GM18867 (cell line): ENCODE measurements around the gene COL24A1.

Experiments
- ATAC-seq: cut with Tn5 transposase; IDR thresholded peaks from one replicate; pipeline ENCODE4 v1.9.1; 2021; ENCODE audit warnings: mild to moderate bottlenecking, moderate library complexity; ENCODE audit not compliant: unreplicated experiment

COL24A1 gene

DNA sequence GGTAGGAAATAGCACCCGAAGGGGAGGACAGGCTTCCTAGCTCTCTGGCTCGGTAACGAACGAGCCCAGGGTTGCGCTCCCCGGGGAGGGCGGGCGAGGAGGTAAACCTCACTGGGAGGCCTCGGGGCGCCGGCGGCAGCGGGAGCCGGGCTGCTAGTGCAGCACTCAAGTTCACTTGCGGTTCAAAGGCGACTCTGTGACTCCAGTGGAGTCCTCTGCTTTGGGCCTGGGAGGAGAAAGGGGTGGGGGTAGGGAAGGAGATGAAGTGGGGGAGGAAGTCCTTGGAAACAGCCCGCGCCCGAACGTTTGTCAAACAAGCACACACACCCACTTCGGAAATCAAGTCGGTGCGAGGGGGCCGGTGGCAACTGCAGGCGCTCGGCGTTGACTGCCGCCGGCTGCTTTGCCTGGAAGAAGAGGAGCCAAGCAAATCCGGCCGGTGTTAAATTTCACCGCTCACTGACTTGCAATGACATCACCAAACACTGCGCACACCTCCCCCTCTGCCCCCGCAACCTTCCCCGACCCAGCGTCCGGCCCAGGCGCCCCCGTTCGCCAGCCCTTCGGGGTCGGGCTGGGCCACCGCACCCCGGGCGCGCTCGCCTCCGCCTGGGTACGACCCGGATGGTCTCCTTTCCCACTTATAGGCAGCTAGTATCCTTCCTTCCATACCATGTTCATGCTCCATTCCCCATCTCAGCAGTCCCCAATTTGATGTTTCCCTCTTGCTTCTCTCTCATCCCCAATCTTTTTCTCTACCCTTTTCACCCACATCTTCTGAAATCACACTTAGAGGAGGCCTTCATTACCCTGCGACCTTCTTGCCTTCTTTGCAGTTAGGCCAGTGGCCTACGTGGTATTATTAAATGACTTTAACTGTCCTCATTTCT lies at the start of gene COL24A1:
Gene COL24A1, minus strand, starts transcription at position 207 of the 890 bp plus-strand sequence. CDS start 376 bp downstream, outside the sequence.
- no peak for ATAC-seq

DNA sequence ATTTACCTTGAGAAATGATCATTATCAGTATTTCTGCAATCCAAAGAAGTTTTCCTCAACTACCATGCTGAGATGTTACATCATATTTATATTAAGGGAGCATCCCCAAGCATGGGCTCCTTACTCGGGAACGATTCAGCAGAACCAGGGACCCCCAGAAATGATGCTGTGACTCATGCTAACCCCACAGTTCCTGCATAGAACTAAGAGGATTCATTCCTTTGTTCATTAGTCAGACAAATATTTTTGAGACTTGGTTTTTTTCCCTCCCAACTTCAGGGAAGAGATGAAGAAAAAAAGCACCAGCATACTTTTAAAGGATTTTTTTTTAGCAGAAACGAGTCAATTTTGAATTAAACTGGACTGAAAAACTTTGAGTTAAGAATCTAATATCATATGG lies 49.2 kb upstream of the COL24A1 start:
- ATAC-seq, result no peak

DNA sequence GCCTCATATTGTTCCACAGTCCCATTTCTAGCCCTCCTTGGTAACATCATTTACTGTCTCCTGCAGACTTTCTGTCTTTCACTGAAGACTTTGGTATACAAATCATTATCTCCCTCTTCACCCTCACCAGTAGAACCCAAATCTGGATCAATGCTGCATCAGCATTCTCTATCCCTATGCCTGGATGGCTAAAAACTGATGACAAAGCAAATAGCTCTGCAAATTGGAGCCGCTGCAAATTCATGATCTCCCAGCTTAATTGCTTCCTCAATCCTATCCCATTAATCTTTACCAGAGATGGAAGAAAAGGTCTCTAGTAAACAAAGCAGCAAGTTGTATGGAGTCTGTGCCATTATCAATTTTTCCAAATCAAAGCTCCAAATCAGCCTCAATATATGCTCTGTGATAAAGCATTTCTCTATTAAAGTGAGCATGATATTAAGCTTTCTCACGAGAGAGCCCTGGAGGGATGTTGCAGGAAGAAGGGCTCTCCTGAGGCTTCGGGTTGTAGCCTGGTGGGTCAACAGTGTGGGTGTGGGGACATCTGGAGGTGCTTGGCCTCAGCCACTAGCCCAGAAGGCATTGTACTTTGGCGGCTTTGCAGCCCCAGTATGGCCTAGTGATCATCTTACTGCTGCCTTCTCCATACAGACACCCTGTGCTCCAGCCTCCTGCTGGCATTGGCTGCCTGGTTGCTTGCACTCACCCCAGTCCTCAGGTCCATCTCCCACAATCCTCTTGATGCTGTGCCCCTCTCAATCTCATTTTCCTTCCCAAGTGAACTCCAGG lies 46.2 kb upstream of the COL24A1 start:
- no peak for ATAC-seq

DNA sequence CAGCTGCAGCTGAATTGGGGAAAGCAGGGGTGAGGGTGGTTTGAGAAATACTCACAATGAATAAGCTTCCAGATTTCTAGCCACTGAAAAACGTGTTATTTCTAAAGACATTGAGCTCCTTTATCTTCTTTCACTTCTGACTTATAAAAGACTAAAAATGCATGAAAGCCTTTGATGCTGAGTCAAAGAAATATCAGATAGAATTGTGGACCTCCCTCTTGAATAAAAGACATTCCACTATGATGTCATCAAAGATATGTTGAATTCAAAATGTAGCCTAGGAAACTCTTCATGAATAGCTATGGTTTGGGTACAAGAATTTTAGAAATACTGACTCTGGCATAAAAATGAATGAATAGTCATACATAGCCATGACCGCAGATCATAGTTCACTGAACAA lies 44.7 kb upstream of the COL24A1 start:
- no peak for ATAC-seq

DNA sequence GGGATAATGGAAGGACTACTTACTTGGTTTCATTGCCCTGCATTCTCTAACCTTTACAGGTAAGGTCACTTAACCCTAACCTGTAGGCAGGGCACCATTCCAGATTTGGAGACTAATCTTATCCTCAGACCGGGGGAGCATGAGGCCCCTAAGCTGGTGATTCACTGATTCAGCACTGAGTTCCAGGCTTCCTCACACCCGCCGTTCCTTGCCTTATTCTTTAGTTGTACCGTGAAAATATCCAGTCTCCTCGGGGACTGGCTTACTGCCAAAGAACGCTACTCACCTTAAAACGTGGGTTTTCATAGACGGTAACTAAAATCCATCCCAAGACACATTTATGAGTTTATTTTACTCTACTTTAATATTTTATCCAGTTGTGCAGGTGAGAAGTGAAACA lies 44.3 kb upstream of the COL24A1 start:
- no peak for ATAC-seq

DNA sequence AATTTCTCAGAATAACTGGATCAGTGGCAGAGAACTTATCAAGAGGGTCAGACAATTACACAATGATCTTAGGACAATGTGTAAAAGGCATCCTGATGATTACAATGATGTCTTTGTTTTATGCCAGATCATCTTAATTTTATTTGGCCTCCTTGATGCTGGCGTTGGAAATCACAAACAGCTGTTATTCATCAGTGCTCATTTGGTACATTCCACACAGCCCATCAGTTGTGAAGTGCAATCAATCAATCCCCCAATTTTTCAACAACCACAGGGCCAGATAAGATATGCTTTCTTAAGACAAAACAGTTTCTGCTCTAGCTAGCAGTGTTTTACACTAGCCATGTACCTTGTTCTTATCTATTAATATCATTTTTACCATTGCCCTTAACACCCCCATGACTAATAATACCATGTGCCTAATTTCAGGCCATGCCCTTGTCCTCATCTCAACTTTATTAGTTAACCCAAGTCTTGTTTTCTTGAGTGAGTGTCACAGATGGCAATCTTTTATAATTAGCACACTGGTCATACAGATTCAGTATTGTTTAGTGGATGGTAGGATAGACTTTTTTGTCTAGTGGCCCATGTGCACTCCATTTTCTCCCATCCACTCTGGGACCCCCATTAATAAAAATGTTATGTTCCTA lies 40.8 kb upstream of the COL24A1 start:
- no peak for ATAC-seq

DNA sequence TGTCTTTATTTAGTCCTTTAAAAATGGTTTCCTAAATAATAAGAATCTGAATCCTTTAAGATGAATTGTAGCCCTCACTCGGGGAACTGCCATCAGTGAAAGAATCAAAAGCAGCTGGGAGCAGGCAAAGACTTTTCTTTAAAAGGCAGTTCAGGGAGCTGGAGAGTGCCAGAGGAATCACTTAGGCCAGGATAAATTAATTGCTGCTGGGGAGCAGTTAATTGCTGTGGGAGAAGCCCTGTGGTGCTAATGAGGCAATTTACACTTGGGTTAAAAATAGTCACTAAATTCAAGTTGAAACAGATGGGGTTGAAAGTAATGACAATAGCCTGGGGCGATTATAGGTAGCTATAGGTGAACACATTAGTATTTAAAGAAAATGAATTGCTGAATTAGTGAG lies 38.7 kb upstream of the COL24A1 start:
- ATAC-seq, result no peak

DNA sequence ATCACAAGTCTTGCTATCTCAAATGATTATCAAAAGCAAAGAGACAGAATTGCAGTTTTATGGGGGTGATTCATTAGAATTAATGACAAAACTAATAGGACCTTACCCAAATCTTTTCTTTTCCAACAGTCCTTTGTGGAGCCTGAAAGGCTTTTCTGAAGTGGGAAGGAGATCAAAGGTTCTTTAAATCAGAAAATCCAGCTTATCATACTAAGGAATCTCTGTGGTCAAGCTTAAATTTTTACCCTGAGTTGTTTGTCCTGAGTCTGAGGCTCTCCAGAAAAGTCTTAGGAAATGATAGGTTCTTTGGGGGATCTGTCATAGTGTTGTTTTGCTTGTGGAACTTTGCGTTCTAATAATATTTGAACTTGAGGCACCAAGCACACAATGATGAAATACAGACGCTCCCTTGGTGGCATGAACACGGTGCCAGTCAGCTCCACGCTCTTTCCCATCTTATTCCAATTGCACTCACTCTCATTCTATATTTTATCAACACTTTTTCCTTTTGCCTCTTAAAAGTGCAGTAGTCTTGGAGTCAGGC lies 38.0 kb upstream of the COL24A1 start:
- ATAC-seq, result no peak

DNA sequence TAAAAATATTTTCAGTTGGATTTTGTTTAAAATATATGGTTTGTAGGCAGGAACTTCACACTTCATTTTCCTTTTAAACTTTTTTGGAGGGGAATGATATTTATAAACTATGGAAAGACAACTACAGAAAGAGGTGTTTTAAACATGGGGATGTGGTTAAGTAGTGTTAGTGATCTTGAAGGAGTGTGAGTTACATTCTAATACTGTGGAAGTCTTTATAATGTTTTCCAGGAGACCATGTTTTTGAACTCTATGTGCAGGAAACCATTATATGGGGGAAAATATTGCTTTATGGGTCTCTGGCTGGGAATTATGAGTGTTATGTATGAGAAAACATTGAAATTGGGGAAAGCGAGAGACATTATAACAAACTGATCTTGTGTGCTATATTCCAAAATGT lies 35.8 kb upstream of the COL24A1 start:
- no peak for ATAC-seq

DNA sequence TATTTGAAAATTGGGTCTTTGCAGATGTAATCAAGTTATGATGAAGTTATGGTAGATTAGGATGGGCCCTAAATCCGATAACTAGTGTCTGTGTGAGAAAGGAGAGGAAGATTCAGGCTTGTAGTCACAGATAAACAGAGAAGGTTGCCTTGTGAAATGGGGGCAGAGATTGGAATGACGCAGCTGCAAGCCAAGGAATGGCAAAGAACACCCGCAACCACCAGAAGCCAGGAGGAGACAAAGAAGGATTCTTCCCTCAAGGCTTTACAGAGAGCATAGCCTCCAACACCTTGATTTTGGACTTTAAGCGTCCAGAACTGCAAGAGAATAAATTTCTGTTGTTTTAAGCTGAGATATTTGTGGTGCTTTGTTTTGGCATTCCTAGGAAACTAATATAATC lies 35.4 kb upstream of the COL24A1 start:
- no peak for ATAC-seq

DNA sequence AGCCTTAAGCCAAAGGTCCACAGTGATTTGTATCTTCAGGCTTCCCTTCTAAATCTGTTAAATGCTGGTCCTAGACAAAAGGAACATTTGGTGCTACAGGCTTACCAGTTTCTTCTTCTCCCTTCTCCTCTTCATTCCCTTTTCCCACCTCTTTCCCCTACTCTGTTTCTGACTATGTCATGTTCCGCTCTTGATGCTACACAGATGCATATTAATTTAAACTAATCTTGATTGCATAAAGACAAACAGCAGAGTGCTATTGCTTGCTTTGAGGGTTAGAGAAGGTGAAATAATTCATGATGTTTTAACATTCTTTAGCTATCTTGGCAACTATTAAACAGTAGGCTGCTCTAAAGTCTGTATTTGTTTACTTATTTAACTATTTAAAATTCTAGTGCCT lies 34.3 kb upstream of the COL24A1 start:
- ATAC-seq, result no peak

DNA sequence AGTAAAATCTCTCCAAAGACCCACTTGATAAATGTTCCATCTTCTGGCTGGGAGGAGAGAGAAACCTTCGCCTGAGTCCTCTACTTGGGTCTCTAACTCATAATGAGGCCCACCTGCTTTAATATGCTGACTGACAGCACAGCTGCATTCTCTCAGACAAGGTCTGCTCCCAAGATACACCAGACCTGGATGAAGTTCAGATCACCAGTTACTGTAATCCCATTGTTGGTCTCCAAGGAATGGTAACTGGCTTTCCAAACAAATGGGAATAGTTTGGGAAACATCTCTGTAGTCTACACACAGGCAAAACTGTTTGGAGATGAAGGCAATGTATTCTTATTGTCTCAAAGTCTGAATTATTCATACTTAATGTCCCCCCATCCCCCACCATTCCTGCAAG lies 27.9 kb upstream of the COL24A1 start:
- ATAC-seq, result no peak

DNA sequence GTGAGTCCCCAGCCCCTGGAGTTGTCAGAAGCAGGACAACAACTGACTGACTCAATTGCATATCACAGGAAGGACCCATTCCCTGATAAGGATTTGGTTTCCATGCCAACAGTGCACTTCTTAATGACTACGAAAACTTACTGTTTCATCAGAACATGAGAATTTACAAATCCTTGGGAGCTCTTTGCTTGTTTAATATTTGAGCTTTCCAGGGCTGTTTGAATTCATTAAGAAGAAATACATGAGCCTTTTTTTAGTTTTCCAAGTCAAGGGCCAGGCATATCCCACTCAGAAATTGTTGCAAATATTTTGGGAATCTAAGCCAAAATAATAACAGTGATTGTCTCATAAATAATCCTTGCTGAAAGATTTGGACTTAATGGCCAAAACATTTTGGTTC lies 27.2 kb upstream of the COL24A1 start:
- no peak for ATAC-seq

DNA sequence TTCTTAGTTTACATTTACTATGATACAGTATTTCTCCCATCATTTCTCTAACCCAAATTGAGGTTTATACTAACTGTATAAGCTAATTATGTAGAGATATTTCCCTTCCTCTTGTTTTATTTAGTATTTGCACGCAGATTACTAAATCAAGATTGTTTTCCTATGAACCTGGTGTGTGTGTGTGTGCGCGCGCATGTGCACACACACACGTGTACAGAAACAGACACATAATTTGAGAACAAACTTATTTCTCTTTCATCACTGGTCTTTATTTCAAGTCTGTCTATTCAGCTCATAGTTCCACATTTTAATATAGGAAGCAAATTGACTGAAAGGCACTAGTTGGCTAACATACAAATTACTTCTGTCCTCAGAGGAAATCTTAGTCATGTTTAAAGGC lies 19.7 kb upstream of the COL24A1 start:
- no peak for ATAC-seq

DNA sequence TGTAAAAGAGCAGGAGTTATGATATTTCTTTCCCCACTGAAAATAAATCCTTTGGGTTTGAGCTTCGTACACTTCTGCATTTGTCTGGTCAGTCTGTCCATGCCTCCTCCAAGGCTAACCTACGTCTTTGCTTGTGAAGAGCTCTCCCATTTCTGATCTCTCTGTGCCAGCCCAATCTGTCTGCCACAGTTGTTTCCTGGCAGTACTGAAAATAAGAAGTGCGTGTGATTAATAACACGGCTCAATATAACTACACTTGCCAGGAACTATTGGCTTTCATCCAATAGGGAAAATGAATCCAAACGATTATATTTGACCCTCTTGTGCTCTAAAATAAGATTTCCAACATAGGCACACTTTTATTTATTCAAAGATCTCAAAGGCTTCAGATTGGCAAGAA lies 19.2 kb upstream of the COL24A1 start:
- ATAC-seq, result no peak

DNA sequence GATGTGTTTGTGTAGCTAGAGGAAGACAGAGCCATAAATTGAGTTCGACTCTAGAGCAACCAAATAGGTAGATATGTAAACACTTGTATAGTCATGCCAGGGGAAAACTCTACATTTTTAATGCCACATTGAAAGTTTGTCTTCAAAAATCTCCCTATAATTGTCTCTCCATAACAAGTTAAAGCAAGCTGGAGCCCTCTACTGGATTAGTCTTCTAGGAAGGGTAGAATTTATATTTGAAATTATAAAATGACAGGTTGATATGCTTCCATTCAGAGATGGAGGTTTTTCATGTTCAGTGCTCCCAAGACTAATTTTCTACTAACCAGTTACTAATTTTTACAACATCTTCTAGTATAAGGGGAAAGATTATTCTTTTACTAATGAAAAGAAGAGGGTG lies 13.1 kb upstream of the COL24A1 start:
- ATAC-seq, result no peak

DNA sequence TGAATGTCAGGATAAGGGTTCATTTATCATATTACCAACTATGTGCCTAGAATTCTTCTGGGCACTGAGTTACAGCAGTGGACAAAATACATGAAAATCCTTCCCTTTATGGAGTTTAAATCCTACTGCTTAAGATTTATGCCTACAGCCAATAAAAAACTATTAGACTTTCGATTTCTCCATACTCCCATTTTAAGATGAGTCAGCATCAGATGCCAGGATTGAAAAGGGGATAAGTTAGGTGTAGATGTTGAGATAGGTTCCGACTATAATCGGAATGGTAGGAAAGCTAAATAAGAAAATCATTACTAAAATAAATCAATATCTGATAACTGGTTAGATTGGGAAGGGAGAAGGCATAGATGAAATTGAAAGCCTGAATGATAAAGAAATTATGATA lies 3.2 kb upstream of the COL24A1 start:
- ATAC-seq, result no peak

DNA sequence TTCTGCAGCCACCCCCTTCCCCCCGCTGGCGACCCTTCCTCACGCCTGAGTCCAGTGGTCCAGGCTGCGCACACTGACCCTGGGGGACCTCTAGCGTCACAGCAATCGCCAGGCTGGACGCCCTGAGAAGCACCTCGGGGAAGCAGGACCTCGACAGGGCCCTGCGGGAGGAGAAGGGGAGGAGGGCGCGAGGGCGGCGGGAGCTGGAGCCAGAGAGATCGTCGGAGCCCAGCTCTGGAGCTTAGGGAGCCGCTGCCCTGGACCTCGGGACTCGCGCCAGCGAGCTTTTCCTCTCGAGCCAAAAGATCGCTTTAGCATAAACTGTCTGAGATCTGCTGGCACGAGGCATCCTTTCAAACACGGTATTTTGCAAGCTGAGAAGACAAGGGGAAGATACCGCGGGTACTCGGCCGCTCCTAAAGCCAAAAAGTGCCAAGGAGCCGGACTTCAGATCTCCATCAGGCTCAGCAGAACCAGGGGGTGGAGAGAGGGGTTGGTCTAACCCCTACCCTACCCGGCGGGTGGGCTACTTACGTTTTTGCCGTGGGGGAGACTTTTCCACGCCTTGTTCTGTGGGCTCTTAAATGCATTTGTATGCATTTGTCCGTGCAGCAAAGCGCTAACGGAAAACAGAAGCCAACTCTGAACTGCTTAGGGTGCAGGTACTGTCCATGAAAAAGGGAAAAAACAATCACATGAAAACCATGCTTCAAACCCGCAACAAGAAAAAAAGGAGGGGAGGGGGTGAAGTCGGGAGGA lies 586 bp downstream of the COL24A1 start:
- no peak for ATAC-seq

DNA sequence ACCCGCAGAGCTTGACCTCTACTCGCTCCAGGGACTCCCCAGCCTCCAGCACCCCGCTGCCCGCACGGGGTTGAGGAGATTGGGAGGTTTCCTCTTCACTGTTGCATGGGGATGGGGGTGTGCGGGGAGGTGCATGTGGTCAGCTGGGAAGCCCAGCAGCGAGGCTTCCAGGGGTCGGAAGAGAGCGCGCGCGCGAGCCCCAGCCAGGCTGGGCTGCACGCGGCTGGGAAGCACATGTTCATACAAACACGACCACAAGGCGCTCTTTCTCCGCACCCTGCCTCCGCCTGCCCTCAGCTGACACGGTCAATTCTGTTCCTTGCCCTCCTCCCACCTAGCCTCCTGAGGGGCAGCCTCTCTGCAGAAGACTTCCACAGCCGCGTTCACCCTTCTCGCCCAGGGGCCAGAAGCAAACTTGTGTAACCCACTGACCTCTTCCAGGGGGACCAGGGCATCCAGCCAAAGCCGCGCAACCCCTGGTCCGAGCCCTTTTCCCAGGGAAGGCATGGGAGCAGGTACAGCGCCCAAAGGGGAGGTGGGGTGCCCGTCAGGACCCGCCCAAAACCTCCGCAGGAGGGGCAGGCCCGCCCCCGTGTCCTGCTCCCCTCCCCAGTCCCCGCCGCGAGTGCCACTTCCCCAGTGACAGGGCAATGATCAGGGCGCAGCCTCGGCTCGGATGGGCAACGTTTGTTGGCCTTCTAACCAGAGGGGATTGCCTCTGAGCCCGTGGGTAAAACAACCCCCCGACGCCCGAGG lies 1.3 kb downstream of the COL24A1 start:
- no peak for ATAC-seq

DNA sequence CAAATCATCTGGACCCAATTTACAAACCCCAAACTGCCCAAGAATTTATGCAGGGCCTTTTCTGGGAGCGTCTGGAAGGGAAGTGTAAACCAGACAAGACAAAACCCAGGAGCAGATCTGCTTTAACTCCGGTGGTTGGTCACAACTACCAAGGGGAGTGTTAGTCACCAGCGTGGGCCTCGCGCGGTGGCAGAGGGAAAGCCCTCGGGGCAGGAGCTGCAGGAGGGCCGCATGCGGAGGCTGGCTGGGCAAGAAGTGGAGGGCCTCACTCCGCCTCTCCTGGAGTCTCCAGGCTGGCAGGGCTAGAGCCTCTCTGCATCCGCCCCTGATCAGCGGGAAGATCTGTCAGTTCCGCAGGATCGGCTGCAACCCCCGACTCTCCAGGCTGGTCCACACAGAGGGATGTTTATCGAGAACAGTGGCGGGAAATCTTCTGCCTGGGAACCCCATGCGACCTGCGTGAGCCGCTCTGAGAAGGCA lies 2.0 kb downstream of the COL24A1 start:
- ATAC-seq, result no peak
